ENCODE data around the gene ETNPPL. TPM values are rescaled to one million over a fixed set of nuclear protein-coding genes. Genes with fewer than 3 reads are reported as not detected.

Gene ETNPPL
- total RNA-seq, 1 donor from 2014 or later = 10.6 TPM

DNA sequence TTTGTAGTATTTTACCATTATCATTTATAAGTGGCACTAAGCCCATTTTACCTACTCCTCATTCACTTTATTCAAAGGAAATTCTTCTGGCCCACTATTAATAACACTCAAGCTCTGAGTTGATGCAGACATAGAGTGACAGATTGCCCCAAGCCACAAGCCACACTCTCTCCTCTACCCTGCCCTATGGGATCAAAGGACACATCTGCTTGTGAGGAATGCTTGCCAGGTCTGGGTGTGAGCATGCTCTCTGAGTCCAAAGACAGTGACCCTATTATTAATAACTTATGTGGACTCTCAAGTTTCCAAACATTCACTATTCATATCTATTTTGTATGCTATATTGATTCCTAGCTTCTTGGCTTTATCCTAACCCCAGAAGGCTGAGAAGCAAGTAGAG, 18.5 kb downstream of the ETNPPL start:
- H3K27ac ChIP-seq (replicated peaks) = no peak overlapping the region
- H3K4me3 ChIP-seq = no peak overlapping the region
- TF ChIP-seq, protein P1, sequence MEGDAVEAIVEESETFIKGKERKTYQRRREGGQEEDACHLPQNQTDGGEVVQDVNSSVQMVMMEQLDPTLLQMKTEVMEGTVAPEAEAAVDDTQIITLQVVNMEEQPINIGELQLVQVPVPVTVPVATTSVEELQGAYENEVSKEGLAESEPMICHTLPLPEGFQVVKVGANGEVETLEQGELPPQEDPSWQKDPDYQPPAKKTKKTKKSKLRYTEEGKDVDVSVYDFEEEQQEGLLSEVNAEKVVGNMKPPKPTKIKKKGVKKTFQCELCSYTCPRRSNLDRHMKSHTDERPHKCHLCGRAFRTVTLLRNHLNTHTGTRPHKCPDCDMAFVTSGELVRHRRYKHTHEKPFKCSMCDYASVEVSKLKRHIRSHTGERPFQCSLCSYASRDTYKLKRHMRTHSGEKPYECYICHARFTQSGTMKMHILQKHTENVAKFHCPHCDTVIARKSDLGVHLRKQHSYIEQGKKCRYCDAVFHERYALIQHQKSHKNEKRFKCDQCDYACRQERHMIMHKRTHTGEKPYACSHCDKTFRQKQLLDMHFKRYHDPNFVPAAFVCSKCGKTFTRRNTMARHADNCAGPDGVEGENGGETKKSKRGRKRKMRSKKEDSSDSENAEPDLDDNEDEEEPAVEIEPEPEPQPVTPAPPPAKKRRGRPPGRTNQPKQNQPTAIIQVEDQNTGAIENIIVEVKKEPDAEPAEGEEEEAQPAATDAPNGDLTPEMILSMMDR (IDR thresholded peaks at IDR 0.05; ENCODE audit: borderline replicate concordance) = no peak
- no peaks in the 10 kb centered on the region for H3K36me3 ChIP-seq
- H3K27me3 ChIP-seq (ENCODE audit: low read depth) = no peaks in the 10 kb centered on the region
- peaks cover 4% of the 10 kb centered on the region for H3K4me1 ChIP-seq
- DNase-seq = no peak
- intact Hi-C loops (cut with micrococcal nuclease) = no loop called here
- H3K9me3 ChIP-seq (replicated peaks) = no peaks in the 10 kb centered on the region

DNA sequence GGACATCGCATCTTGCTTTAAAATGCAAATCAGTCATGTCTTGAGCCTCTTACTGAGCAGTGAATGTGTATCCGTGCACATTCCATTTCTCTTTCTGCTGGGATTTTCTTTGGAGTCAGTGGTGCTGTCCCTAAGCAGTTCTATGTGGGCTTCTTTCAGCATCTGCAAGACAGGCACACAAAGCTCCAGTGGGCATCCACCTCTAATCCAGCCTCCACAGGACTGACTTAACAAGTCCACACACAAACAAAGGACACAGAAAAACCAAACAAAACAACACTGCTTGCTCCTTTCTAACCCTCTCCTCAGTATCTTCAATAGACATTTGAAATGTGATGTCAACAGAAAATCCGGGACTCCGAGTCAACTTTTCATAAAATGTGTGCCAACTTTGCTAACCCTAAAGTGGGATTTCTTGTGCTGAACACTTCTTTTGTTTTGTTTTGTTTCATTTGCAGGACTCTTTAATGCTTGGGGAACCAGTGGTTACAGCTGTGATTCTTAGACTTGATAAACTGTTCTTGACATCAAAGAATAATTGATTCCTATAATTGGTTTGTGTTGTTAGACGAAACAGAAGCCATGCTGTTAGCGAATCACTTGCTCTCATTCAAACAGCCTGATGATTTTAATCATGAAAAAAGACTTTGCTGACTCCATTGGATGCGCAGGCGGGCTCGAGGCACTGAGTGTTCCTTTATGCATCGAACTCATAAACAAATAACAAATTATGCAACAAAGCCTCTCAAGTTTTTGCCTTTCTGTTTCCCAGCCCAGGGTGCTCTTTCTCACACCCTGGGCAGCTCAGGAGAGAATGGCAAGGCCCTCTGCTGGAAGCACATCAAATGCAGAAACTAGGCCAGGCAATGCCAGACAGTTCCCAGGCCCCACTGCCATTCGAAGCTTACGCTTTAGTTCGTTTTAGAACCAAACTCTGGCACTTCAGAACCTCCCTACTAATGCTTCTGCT, 20.1 kb downstream of the ETNPPL start:
- no peaks in the 10 kb centered on the region for H3K36me3 ChIP-seq
- TF ChIP-seq, protein P1 (IDR thresholded peaks at IDR 0.05; ENCODE audit: borderline replicate concordance) = no peak

DNA sequence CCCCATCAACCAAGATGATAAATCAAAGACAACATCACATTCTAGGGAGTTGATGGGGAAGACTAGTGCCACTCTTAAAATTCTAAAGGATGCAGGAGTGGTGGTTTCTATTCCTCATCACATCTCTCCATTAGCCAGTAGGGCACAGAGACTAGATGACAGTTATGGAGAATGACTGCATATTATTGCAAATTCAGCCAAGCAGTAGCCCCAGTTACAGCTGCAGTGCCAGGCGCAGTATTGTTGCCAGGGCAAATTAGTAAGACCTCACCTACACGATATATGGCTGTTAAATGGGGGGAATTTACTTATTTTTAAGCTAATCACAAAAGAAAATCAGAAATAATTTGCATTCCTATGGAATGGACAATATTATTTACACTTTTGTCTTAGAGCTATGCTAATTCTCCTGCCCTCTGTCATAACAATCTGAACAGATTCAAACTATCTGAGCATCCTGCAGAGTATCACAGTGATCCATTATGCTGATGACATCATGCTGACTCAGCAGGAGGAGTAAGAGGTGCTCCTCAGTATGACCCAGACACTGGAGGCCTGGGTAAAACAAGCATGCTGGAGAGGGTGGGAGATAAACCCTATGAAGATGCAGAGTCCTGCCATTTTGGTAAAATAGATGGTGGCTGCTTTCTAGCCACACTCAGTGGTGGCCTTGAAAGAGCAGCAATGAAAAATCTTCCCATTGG, 24.7 kb downstream of the ETNPPL start:
- no peak for DNase-seq
- intact Hi-C loops (cut with micrococcal nuclease) = no loop called here
- Histone ChIP-seq H3K27me3 (ENCODE audit: low read depth) (peaks cover 4% of the 10 kb centered on the region), H3K4me3 (no peak overlapping the region), H3K9me3 (replicated peaks) (no peaks in the 10 kb centered on the region), H3K4me1 (no peaks in the 10 kb centered on the region), H3K36me3 (no peaks in the 10 kb centered on the region), H3K27ac (replicated peaks) (no peak overlapping the region)
- TF ChIP-seq, protein P1 (IDR thresholded peaks at IDR 0.05; ENCODE audit: borderline replicate concordance) = no peak

More for the DNA sequence above, 20.1 kb downstream of the ETNPPL start:
- Histone ChIP-seq H3K27me3 (ENCODE audit: low read depth) (no peaks in the 10 kb centered on the region), H3K9me3 (replicated peaks) (no peaks in the 10 kb centered on the region), H3K27ac (replicated peaks) (no peak overlapping the region), H3K4me1 (peaks cover 4% of the 10 kb centered on the region), H3K4me3 (no peak overlapping the region)
- DNase-seq = no peak
- intact Hi-C loops (cut with micrococcal nuclease) = no loop called here

DNA sequence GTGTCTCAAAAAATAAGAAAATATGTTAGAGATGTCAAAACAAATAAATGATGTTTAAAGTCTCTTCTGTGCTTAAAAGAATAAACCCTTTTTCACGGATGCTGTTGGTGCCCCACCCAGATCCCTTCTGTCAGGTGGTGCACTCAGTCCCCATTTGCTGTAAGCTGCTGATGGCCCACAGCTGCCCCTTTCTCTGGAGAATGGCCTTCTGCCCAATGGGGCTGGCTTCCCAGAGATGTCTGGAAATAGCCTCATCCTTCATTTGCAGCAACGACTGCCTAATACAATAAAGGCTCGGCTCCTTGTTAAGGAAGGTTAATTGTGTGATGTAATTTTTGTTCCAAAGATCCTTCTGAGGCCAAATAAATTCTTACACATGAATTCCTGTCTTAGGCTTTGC, 31.8 kb downstream of the ETNPPL start:
- no peaks in the 10 kb centered on the region for H3K4me1 ChIP-seq
- peaks cover 3% of the 10 kb centered on the region for H3K27me3 ChIP-seq (ENCODE audit: low read depth)
- TF ChIP-seq, protein P1 (IDR thresholded peaks at IDR 0.05; ENCODE audit: borderline replicate concordance) = no peak
- intact Hi-C loops (cut with micrococcal nuclease) = no loop called here
- peaks cover 13% of the 10 kb centered on the region for H3K9me3 ChIP-seq (replicated peaks)
- DNase-seq = no peak
- H3K36me3 ChIP-seq = no peaks in the 10 kb centered on the region
- H3K4me3 ChIP-seq = no peak overlapping the region
- H3K27ac ChIP-seq (replicated peaks) = no peak overlapping the region

DNA sequence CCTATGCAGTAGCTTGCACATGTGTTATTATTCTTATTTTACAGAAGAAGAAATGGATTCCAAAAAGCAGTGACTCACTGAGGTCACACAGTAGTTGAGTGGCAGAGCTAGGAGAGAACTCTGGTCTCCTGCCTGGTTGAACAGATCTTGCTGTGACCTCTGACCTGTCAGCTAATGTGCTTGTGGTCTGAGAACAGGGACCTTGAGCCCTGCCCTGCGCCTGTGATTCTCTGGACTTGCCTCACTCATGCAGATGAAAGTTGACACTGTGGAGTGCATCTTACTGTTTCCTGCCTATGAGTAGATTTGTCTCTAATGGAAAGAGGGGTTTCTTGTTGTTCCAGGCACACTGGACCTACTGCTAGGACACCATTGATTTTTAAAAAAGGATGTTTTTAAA, 32.3 kb downstream of the ETNPPL start:
- Histone ChIP-seq H3K4me3 (no peak overlapping the region), H3K36me3 (no peaks in the 10 kb centered on the region), H3K27me3 (ENCODE audit: low read depth) (no peaks in the 10 kb centered on the region), H3K27ac (replicated peaks) (no peak overlapping the region), H3K9me3 (replicated peaks) (peaks cover 18% of the 10 kb centered on the region), H3K4me1 (no peaks in the 10 kb centered on the region)
- TF ChIP-seq, protein P1 (IDR thresholded peaks at IDR 0.05; ENCODE audit: borderline replicate concordance) = no peak
- DNase-seq = no peak
- intact Hi-C loops (cut with micrococcal nuclease) = no loop called here
